T-cell (primary cell): Measurements from ENCODE around the gene DUOX1. TPM values are rescaled to one million over a fixed set of nuclear protein-coding genes. Genes with fewer than 3 reads are reported as not detected.

Experiments
- ATAC-seq, 4 experiments: fragments of 200-7000 bp in 3 of 4; fragments of 150-1000 bp in 1 of 4; cut with Tn5 transposase; replicated peaks in 1 of 4; 1 replicate in 3 of 4; 2 replicates in 1 of 4; pipeline ENCODE4 v1.10.0; 2021; ENCODE audit warnings: moderate library complexity in 3 of 4, mild to moderate bottlenecking in 2 of 4, moderate number of reproducible peaks in 1 of 4
- CTCF ChIA-PET, 2 donors: fragments of 300-600 bp; sonication (Branson Sonifier 250); formaldehyde crosslinking; loops; one replicate each; lab custom pipeline; 2022; ENCODE audit warnings: antibody characterized with exemption in 2 of 2; lab: Charles Lee
- POLR2A ChIA-PET, 2 donors: fragments of 300-600 bp; sonication (Branson Sonifier 250); formaldehyde crosslinking; loops; one replicate each; lab custom pipeline; 2022; ENCODE audit warnings: antibody characterized with exemption in 2 of 2; lab: Charles Lee
- DNase-seq, 35 experiments: peaks; one replicate each; pipeline versions ENCODE4 v3.0.0 to v3.0.0-alpha.2; 2013 to 2023
- H3K27ac ChIP-seq: one replicate; pipeline ENCODE4 v1.5.1; 2013; ENCODE audit warnings: low read length
- H3K27me3 ChIP-seq, 2 experiments: replicated peaks in 1 of 2; 1 replicate in 1 of 2; 2 replicates in 1 of 2; pipeline versions ENCODE4 v1.6.1 to v1.7.0; 2013; ENCODE audit warnings: low read length in 1 of 2, mixed read lengths in 1 of 2; ENCODE audit not compliant: control insufficient read depth in 2 of 2, insufficient read depth in 2 of 2; ENCODE audit errors: extremely low read depth in 1 of 2
- H3K36me3 ChIP-seq, 2 donors: 1 replicate in 1 of 2; 2 replicates in 1 of 2; pipeline versions ENCODE4 v1.6.1 to v1.7.0; 2013; ENCODE audit warnings: low read length in 1 of 2; ENCODE audit not compliant: control insufficient read depth in 2 of 2, insufficient read depth in 1 of 2; ENCODE audit errors: extremely low read depth in 1 of 2
- H3K4me1 ChIP-seq, 2 experiments: 1 replicate in 1 of 2; 2 replicates in 1 of 2; pipeline versions ENCODE4 v1.6.1 to v1.7.0; 2013; ENCODE audit warnings: low read length in 2 of 2, mixed read lengths in 1 of 2; ENCODE audit not compliant: insufficient read depth in 2 of 2, control insufficient read depth in 1 of 2; ENCODE audit errors: extremely low read depth in 1 of 2
- H3K4me3 ChIP-seq, 2 donors: 1 replicate in 1 of 2; 2 replicates in 1 of 2; pipeline versions ENCODE4 v1.5.1 to v1.7.0; 2013; ENCODE audit warnings: mild to moderate bottlenecking in 2 of 2, low read length in 1 of 2, moderate library complexity in 1 of 2; ENCODE audit not compliant: control insufficient read depth in 1 of 2; ENCODE audit errors: extremely low read depth in 1 of 2
- H3K9me3 ChIP-seq: 2 replicates; pipeline ENCODE4 v1.7.0; 2013
- H3K27ac Mint-ChIP-seq, 2 donors: one replicate each; pipeline ENCODE4 v1.8.0; 2020 to 2021; ENCODE audit warnings: mild to moderate bottlenecking in 2 of 2, mixed read lengths in 2 of 2
- H3K27me3 Mint-ChIP-seq, 2 donors: one replicate each; pipeline ENCODE4 v1.8.0; 2021 to 2022; ENCODE audit warnings: mixed read lengths in 2 of 2
- H3K36me3 Mint-ChIP-seq: one replicate; pipeline ENCODE4 v1.8.0; 2021; ENCODE audit warnings: mixed read lengths
- H3K4me1 Mint-ChIP-seq, 3 donors: one replicate each; pipeline ENCODE4 v1.8.0; 2020 to 2022; ENCODE audit warnings: mixed read lengths in 3 of 3, mild to moderate bottlenecking in 1 of 3
- H3K4me3 Mint-ChIP-seq, 3 donors: one replicate each; pipeline ENCODE4 v1.8.0; 2020 to 2022; ENCODE audit warnings: mild to moderate bottlenecking in 3 of 3, mixed read lengths in 3 of 3, moderate library complexity in 3 of 3
- H3K9me3 Mint-ChIP-seq, 3 donors: one replicate each; pipeline ENCODE4 v1.8.0; 2020 to 2022; ENCODE audit warnings: mixed read lengths in 3 of 3
- WGBS: methylation state at CpG from one replicate; pipeline ENCODE4 v1.1.5; 2013; ENCODE audit warnings: missing lambda C conversion rate; ENCODE audit not compliant: insufficient coverage; 5-methylcytosine and 5-hydroxymethylcytosine counted together
- total RNA-seq, 35 experiments: library from RNA in 6 of 35; stranded (reverse) in 6 of 35; fragments of 120-200 nt in 1 of 35; gene quantifications; one replicate each; pipeline versions ENCODE4 v1.2.1 to v1.2.4 and lab custom pipeline; 2013 to 2026

DUOX1 gene
- total RNA-seq, 5 donors from 2014 or later (not counting 1 experiment from before 2014, with no cell fraction given): 0.21 to 0.67 (median 0.34) TPM; not detected in 1

DNA sequence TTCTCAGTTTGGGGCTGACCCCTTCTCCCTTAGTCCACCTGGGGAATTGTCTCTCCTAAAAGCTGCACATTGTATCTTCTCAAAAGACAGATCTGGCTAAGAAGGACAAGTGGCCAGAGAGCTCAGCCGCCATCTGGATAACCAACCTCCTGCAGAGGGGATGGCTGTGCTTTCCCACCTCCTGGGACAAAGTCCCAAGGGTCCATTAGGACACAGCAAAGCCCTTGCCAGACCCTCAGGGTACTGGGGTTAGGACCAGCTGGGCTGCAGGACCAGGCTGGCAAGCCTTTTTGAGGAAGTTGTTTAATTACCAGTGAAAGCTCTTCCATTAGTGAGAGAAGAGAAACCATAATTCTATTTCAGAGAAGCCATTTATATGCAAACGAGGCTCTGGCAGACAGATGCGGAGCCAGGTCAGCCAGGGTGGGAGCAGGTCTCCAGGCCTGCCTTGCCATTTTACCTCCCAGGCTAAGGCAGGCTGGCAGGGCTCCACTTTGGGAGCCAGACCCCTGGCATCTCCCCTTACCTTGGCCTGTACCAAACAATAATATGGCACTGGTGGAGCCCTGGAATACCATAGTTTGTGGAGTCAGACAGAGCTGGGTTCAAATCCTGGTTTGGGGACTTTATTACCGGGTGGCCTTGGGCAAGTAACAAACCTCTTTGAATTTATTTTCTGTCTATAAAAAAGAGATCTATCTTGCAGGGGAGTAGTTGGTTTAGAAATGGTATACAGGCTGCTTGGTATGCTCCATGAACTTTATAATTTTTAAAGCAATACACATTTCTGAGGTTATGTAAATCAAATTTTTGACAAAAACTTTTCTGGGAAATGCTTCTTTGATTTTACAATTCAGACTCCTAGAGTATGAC lies 40.0 kb downstream of the DUOX1 start:
- Histone ChIP-seq H3K4me1 (peaks cover 2 to 21% of the 10 kb centered on the region in 2 experiments), H3K27ac (no peak overlapping the region), H3K36me3 (no peaks in the 10 kb centered on the region), H3K9me3 (no peaks in the 10 kb centered on the region), H3K4me3 (no peak overlapping the region), H3K27me3 (no peaks in the 10 kb centered on the region)
- Mint-ChIP-seq H3K9me3 (no peaks in the 10 kb centered on the region), H3K4me3 (no peak overlapping the region), H3K36me3 (no peaks in the 10 kb centered on the region), H3K27me3 (no peaks in the 10 kb centered on the region), H3K27ac (peak overlapping the region; percentile 52 to 64), H3K4me1 (peaks cover 11 to 18% (median 17%) of the 10 kb centered on the region in 3 donors)
- ChIA-PET CTCF (interaction anchor here in 1 of 2 donors (0.6 to 1.8 kb wide), 3 partner anchors 31 to 84 kb away, joined by 3 to 5 read pairs (median 3); no protein-coding TSS in a partner anchor), POLR2A (no interaction called here)
- ATAC-seq (no peak), DNase-seq (no peak)
- WGBS: 83% methylated on average over 1 of the region's 4 CpGs

DNA sequence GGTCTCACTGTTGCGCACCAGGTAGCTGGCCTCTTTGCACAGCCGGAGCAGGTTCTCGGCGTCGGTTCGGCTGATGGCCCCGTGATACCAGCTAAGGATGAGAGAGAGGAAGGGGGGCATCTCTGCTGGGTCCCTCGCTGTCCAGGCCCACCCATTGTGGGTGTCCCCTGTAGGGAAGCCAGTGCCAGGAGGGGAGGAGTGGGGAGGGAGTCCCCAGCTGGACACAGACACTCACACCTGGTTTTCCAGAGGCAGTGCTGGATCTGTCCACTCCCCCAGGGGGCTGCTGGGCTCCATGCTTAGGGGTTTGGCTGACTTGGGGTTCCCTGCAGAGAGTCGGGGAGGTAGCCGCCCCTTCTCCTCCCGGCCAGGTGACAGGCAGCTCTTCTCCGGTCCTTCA lies 42.1 kb downstream of the DUOX1 start:
- H3K9me3 ChIP-seq: no peaks in the 10 kb centered on the region
- H3K4me1 Mint-ChIP-seq: peaks cover 0 to 2% (median 1%) of the 10 kb centered on the region in 3 donors
- CTCF ChIA-PET: interaction anchor here in 1 of 2 donors (0.5 kb wide), 1 partner anchor 118 kb away, joined by 4 read pairs; no protein-coding TSS in a partner anchor
- H3K36me3 Mint-ChIP-seq: no peaks in the 10 kb centered on the region
- H3K27ac Mint-ChIP-seq: no peak overlapping the region
- peaks cover 0 to 6% of the 10 kb centered on the region in 2 experiments for H3K4me1 ChIP-seq
- H3K4me3 ChIP-seq: no peak overlapping the region
- no peak overlapping the region for H3K27ac ChIP-seq
- 98% methylated on average over 10 of the region's 12 CpGs for WGBS
- H3K27me3 Mint-ChIP-seq: no peaks in the 10 kb centered on the region
- ATAC-seq (no peak), DNase-seq (no peak)
- H3K9me3 Mint-ChIP-seq: no peaks in the 10 kb centered on the region
- H3K36me3 ChIP-seq: no peaks in the 10 kb centered on the region
- no peak overlapping the region for H3K4me3 Mint-ChIP-seq
- POLR2A ChIA-PET: no interaction called here
- no peaks in the 10 kb centered on the region for H3K27me3 ChIP-seq

DNA sequence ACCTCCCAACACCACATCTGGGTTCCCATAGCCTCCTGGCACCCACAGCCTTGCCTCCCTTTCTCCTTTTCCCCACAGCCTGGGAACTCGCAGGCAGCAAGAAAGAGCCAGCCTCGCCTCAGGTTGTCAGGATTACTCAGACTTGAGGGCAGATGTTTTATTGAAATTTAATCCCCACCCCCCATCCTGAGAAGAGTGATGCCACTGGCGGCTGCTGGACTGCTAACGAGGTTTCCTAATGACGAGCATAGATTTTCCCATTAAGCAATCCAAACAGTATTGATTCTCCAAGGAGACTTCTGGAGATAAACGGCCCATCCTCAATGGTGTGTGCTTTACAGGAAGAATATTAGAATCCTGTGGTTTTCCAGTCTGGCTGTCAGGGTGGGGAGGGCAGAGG lies 44.3 kb downstream of the DUOX1 start:
- WGBS: no CpG with 5 or more reads among the region's 6 CpGs
- no peak overlapping the region for H3K4me3 ChIP-seq
- no peaks in the 10 kb centered on the region for H3K9me3 ChIP-seq
- Mint-ChIP-seq H3K27ac (no peak overlapping the region), H3K36me3 (no peaks in the 10 kb centered on the region), H3K27me3 (no peaks in the 10 kb centered on the region), H3K9me3 (no peaks in the 10 kb centered on the region), H3K4me3 (no peak overlapping the region), H3K4me1 (no peaks in the 10 kb centered on the region)
- no peak for DNase-seq
- H3K4me1 ChIP-seq: no peaks in the 10 kb centered on the region
- ChIA-PET CTCF (no interaction called here), POLR2A (no interaction called here)
- no peaks in the 10 kb centered on the region for H3K36me3 ChIP-seq
- no peak overlapping the region for H3K27ac ChIP-seq
- no peaks in the 10 kb centered on the region for H3K27me3 ChIP-seq
- no peak for ATAC-seq

DNA sequence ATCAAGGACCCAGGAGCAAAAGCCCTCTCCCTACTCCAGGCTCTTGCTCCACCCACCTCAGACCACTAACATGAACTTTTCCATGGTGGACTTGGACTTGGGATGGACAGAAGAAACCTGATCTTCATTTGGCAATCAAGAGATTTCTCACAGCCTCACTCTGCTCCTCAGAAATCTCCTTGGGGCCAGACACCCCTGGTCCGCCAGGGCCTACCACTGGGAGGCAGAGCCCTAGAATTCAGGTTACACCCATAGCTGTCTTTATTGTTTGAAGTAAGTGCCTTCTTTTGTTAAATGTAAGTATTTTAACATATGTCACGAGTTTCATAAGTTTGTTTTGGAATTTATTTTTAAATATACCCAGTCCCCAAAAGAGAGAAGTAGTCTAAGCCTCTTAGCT lies 44.8 kb downstream of the DUOX1 start:
- WGBS: no CpG with 5 or more reads among the region's 2 CpGs
- H3K4me1 Mint-ChIP-seq: no peaks in the 10 kb centered on the region
- no peak for ATAC-seq

DNA sequence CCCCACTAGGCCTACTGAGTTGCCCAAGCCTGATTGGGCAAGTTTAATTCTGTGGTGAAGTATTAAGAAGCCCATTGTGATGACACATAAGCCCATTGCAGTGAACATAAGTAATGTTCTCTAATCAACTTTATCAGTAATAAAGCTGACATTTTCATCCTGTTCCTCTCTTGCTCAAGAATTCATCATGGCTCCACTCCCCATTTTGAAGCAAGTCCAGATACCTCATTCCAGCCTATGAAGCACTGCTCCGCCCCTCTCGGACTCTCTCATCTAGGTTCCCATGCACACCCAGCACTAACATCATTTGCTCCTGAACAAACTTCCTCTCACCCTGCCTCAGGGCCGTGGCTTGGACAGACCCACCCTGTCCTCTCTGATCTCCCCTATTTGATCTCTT lies 47.5 kb downstream of the DUOX1 start:
- CTCF ChIA-PET: interaction anchor here in 1 of 2 donors (1.3 to 1.8 kb wide), 2 partner anchors 10 to 21 kb away, joined by 3 to 5 read pairs; no protein-coding TSS in a partner anchor
- Mint-ChIP-seq H3K27me3 (no peaks in the 10 kb centered on the region), H3K4me3 (no peak overlapping the region), H3K9me3 (no peaks in the 10 kb centered on the region), H3K36me3 (no peaks in the 10 kb centered on the region), H3K27ac (no peak overlapping the region), H3K4me1 (peaks cover 8 to 12% (median 11%) of the 10 kb centered on the region in 3 donors)
- Histone ChIP-seq H3K4me1 (peaks cover 0 to 16% of the 10 kb centered on the region in 2 experiments), H3K27me3 (peaks cover 0 to 3% of the 10 kb centered on the region in 2 experiments), H3K36me3 (no peaks in the 10 kb centered on the region), H3K4me3 (no peak overlapping the region), H3K9me3 (no peaks in the 10 kb centered on the region), H3K27ac (no peak overlapping the region)
- 81% methylated on average over 3 of the region's 3 CpGs for WGBS
- DNase-seq (no peak), ATAC-seq (no peak)
- POLR2A ChIA-PET: no interaction called here

More for the DNA sequence above, 44.8 kb downstream of the DUOX1 start:
- Mint-ChIP-seq H3K4me3 (no peak overlapping the region), H3K9me3 (no peaks in the 10 kb centered on the region), H3K36me3 (no peaks in the 10 kb centered on the region), H3K27ac (no peak overlapping the region), H3K27me3 (no peaks in the 10 kb centered on the region)
- Histone ChIP-seq H3K4me1 (peaks cover 0 to under 1% of the 10 kb centered on the region in 2 experiments), H3K27ac (no peak overlapping the region), H3K36me3 (no peaks in the 10 kb centered on the region), H3K4me3 (no peak overlapping the region), H3K27me3 (no peaks in the 10 kb centered on the region), H3K9me3 (no peaks in the 10 kb centered on the region)
- ChIA-PET POLR2A (no interaction called here), CTCF (no interaction called here)
- no peak for DNase-seq

DNA sequence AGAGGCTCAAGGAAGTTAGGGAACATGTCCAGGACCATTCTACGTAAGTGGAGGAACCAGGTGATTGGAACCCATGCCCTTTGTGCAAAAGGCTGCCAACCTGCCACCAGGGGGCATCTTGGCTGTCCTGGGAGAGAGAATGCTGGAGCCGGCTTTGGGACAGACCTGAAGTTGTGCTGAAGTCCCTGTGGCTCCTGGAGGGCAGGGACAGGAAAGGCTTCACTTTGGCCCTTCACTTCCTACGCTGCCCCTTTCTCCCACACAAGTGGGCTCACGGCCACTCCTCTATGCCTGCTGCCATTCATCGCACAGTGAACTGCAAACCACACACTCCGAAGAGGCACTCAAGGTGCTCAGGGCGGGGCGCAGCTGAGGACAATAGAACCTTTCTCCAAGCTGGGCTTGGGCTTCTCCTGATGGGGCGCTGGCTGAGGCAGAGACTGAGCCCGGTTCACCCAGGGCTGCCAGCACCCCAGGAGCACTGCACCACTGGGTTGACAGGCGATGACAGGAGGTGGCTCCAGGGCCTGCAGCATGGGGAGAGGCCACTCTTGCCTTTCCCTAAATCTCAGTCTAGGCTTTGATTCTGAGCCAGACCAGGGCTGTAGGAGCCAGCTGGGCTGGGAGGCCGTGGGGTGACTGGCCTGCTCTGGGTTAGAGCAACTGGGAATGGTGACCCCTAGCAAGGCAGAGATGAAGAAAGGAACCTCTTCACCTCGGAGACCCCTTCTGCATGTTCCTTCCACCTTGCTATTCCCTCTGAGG lies 49.6 kb downstream of the DUOX1 start:
- H3K36me3 Mint-ChIP-seq: no peaks in the 10 kb centered on the region
- H3K27ac Mint-ChIP-seq: no peak overlapping the region
- H3K27ac ChIP-seq: no peak overlapping the region
- CTCF ChIA-PET: interaction anchor here (0.7 to 1.6 kb wide), 4 partner anchors 12 to 203 kb away, joined by 3 to 8 read pairs (median 6); no protein-coding TSS in a partner anchor
- no peaks in the 10 kb centered on the region for H3K9me3 Mint-ChIP-seq
- POLR2A ChIA-PET: no interaction called here
- H3K4me3 ChIP-seq: no peak overlapping the region
- no peaks in the 10 kb centered on the region for H3K36me3 ChIP-seq
- H3K27me3 ChIP-seq: peaks cover 0 to 3% of the 10 kb centered on the region in 2 experiments
- H3K27me3 Mint-ChIP-seq: no peaks in the 10 kb centered on the region
- ATAC-seq: peak in 3 of 4 experiments; percentile 48 to 67 (median 63)
- WGBS: 92% methylated on average over 12 of the region's 13 CpGs
- H3K4me1 ChIP-seq: peaks cover 0 to 16% of the 10 kb centered on the region in 2 experiments
- peaks cover 8 to 12% (median 11%) of the 10 kb centered on the region in 3 donors for H3K4me1 Mint-ChIP-seq
- peak in 25 of 35 experiments; percentile 21 to 71 (median 38) for DNase-seq
- no peaks in the 10 kb centered on the region for H3K9me3 ChIP-seq
- no peak overlapping the region for H3K4me3 Mint-ChIP-seq
